Stimulated activated CD8-positive, alpha-beta memory T cell treated with anti-CD3 and anti-CD28 coated beads, Interleukin-2, amount 100 ng/mL, for 1 hour (primary cell): Measurements from ENCODE around the gene ZDHHC22.

Experiments
- DNase-seq, 2 donors: peaks; one replicate each; pipeline ENCODE4 v3.0.0-alpha.2; 2020; ENCODE audit warnings: low read depth in 2 of 2

The ZDHHC22 gene

DNA sequence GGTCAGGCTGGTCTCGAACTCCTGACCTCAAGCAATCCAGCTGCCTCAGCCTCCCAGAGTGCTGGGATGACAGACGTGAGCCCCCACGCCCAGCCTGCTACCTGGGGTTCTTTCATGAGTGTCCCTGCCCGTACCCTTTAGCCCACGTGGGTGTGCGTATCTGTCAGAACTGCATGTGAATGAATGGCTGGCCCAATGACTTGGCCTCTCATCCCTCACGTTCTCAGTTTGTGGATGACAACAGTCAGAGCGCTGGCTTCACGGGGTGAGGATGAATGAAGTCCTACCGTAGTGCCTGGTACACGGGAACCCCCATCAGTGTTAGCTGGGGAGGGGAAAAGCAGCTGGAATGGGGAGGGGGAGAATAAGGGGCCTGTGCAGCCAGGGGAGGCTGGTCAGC is 16.1 kb upstream of the ZDHHC22 start:
- DNase-seq: no peak

DNA sequence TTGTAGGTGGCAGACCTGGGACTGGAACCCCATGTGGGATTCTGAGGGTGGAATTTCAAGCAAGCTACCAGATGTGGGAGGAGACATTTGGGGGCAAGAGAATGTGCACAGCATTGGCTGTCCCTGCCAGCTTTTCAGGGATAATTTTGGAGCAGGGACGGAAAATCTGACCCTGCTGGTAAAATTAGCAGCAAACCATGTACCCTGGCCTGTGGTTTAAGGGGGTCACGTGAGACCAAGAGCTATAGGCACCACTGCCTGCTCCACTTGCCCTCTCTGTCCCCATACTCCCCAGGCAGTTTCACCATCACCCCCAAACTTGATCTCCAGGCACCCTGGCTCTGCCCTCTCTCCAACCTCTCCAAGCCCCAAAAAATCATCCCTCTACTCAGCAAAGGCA is 13.5 kb upstream of the ZDHHC22 start:
- no peak for DNase-seq

DNA sequence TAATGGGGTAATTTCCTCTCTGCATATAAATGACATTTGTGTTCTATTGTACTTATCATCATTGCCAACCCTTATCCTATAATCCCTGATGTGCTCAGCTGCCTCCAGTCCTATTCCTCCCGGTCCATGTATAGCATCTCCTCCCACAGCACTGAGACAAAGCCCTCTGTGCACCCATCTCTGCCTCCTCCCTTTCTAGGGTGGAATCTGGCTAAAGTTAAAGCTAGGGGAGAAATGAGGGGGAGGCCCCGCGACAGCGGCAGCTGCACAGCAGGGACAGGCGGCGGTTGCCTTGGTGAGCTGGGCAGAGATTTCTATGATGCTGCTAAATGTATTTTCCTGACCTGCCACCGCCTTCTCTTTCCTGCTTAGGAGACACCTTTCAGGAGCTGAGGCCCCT is 12.8 kb upstream of the ZDHHC22 start:
- DNase-seq: no peak

DNA sequence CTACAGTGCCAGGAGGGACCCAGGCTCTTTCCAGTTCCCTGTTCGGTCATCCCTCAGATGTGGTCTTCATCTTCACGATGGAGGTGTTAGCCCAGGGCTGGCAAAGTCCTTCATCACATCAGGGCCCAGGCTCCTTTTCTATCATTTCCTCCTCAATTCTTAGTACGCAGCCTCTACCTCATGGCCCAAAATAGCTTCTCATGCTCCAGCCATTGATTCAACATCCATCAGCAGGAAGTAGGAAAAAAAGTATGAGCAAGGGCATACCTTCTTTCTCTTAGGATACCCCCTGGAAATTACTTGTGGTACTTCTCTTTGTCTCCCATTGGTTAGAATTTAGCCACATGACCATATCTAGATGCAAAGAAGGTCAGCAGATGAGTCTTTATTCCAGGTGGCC is 12.2 kb upstream of the ZDHHC22 start:
- no peak for DNase-seq

DNA sequence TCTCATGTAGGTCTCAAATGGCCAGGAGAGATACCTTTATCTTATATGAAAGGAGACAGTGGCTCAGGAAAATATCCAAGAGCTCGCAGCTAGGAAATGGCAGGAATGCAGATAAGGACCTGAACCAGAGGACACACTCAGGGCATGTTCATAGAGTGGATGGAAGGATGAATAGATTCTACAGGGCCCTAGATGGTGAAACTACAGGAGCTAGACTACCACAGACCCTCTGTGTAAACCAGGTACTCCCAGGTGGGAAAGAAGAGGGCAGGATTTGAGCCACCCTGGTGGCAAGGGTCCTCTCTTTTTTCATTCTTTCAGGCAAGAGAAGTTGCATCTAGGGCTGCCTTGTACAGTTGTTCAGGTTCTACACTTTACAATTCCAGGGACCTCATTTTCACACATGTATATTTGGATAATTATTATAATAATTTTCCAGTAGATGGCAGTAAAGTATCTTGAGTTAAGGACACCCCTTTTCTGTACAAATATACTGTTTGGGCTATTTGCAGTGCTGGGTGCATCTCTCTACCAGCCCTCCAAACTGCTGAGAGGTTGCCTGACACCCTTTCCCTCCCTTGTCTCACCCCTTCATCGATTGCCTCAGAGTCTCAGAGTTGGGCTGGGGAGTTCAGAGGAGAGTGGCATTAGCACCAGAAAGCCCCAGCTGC is 10.5 kb upstream of the ZDHHC22 start:
- DNase-seq: no peak

DNA sequence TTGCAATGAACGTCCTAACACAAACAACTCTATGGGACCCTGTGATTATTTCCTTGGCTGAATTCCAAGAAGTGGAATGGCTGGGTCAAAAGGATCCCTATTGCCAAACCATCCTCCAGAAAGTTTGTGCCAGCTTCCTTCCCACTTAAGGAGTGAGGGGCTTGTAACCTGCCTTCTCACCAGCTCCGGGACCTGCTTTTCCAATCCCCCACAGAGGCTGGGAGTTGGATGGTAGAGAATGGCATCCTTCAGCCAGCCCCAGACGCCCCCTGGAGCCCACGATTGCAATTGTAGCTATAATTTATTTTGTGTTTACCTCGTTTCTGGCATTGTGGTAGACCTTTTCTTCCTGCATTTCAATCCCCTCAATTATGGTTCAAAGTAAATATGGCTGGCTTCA is 9.7 kb upstream of the ZDHHC22 start:
- no peak for DNase-seq

DNA sequence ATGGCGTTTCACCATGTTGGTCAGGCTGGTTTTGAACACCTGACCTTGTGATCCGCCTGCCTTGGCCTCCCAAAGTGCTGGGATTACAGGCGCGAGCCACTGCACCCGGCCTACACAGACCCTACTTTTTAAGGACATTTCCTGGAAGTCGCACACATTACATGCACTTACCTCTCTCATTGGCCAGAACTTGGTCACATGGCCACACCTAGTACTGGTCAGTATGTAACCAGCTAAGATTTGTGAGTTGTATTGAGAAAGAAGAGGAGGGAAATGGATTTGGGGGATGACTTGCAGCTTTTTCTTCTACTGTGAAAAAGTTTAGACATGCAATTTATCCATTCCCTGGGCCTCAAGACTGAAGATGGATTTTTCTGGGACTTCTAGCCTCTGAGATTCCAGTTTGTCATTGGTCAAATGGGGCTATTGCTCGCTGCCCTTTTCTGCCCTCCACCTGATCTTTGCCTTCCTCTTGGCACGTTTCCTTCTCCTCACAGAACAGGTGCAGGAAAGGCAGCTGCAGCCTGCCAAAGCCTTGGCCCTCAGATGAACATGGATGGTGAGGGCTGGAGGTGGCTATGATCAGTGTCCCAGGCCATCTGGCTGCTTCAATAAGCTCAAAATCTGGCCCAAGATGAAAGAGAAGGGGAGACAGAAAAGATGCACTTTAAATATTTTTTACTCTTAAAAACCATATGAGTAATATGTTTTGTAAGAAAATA is 7.1 kb upstream of the ZDHHC22 start:
- no peak for DNase-seq

DNA sequence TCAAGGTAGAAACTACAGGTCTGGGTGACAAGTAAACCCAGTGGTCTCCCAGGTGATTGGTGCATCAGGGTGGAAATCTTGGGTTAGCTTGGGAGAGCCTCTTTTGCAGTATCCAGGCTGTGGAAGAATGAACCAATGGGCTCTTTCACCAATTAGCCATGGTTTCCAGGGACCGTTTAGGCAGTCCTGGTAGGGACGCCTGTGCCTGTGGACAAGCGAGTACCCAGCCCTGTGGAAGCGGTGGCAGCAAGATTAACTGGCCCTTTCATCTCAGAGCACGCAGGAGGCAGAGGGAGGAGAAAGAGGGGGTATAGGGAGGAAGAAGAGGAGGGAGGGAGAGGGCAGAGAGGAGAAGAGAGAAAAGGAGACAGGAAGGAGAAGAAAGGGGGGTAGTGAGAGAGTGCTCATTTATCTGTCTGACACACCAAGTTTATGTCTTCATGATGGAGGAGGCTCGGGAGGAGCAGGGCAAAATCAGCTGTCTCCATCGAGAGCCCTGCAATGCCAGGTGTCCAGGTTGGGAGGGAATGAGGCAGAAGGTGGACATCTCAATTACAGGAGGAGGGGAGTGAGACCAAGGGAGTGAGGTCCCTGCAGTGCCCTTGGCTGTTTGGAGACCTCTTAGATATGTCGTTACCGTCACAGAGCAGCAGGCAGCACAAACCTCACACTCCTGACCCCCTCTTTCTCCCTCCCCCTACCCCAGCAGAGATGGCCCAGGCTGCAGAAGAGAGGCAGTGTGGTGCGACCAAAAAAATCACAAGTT is 4.6 kb upstream of the ZDHHC22 start:
- DNase-seq: no peak

DNA sequence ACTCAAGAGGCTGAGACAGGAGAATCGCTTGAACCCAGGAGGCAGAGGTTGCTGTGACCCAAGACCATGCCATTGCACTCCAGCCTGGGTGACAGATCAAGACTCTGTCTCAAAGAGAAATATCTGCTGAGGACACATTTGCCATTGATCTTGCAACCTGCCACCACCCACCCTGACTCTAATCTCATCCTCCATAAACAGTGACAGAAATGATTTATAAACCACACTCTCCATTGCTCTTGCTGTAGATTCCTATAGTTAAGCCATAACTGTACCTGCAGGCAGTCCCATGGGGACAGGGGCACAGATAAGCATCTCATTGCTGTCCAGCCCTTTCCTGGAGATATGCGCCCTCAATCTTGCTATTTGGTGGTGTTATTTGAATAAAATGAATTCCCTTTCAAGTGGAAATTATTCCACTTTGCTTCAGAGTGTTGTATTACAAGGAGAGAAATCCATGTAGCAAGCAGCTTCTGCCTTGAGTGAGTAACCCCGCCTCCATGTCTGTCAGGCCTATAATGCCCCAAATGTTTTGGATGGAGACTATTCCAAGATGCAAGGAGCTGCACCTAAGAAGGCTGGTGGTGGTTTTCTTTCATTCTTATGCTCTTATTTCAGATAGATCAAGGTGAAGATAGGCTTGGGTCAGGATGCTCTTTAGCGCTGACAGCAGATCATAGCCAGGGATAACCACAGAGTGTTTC is 3.0 kb upstream of the ZDHHC22 start:
- DNase-seq: no peak

DNA sequence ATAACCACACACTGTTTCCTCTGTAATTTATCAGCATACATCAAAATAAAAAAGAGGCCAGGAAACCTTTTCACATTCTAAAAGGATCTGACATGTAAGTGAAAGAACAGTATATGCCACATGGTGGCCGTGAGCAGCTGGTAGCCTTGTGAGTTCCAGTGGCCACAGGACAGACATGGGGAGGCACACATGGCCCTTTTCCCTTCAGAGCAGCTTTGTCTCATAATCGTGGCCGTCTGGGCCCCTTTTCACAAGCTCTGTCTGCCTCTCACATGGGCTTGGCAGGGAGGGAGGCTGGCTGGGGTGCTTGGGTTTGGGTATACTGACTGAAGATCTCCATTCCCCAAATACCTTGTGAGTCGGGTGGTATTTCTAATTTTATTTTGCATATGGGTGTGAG is 1.5 kb upstream of the ZDHHC22 start:
- no peak for DNase-seq

DNA sequence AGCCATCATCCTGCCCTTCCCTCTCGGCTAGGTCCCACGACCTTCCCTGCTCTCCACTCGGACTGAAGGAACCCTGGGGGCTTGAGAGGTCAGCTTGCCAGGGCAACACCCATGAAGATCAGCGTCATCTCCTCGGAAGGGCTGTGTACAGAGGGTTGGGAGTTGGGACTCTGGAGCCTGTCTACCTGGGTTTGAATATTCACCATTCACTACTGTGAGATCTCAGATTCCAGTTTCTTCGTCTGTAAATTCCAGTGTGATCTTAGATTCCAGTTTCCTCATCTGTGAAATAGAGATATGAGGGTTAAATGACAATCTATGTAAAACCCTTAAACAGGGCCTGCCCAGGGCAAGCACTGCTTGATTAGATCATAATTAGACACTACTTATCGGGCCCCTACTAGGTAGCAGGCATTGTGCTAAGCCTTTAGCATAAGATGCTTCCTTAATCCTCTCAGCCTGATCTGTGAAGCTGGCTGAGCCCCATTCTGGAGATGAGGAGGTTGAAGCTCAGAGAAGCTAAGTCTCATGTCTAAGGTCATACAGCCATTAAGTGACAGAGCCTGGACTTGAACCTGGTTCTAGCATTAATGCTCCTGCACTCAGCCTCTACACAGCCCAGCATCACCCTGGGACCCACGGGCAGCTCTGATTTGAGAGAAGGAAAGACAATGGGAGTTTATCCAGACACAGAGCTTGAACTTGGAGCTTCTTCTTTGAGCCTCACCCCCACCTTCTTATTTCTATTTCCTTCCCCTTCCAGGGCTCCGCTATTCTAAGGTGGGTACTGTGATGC is 612 bp upstream of the ZDHHC22 start:
- no peak for DNase-seq

DNA sequence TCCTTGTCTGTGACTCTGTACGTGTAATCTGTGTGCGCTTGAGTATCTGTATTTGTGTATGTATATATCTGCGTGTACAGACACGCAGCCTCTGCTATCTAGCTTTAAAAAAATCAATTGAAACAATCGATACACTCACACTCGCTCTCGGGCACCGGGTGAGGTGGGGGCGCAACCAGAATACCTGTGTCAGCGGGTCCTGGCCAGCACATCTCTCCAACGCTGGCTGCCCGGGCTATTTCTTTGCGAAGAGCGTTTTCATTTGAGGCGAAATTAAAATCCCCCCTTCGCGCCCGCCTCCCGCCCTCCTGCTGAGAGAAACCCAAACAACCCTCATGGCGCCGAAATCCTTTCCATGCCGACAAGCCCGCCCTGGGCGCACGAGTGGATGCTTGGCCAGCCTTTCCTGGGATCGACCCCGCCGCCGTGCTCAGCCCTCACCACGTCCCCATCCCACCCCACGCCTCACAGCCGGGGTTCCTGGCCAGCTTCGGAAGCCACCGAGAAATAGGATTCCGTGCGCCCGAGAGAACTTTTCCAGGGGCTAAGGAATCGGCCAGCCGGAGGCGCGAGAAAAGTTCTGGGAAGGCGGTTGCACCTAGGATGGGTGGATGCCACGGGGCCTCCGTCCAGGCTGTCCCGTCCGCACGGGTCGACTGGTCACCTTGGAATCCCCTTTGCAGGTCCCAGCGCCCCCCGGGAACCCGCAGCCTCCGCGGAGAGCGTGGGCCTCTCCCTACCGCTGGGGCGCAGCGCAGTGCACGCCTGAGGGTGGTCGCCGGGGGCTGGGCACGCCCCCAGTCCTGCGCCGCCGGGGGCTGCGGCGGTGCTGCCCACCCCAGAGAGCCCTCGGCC is 1.0 kb downstream of the ZDHHC22 start:
- DNase-seq: no peak

DNA sequence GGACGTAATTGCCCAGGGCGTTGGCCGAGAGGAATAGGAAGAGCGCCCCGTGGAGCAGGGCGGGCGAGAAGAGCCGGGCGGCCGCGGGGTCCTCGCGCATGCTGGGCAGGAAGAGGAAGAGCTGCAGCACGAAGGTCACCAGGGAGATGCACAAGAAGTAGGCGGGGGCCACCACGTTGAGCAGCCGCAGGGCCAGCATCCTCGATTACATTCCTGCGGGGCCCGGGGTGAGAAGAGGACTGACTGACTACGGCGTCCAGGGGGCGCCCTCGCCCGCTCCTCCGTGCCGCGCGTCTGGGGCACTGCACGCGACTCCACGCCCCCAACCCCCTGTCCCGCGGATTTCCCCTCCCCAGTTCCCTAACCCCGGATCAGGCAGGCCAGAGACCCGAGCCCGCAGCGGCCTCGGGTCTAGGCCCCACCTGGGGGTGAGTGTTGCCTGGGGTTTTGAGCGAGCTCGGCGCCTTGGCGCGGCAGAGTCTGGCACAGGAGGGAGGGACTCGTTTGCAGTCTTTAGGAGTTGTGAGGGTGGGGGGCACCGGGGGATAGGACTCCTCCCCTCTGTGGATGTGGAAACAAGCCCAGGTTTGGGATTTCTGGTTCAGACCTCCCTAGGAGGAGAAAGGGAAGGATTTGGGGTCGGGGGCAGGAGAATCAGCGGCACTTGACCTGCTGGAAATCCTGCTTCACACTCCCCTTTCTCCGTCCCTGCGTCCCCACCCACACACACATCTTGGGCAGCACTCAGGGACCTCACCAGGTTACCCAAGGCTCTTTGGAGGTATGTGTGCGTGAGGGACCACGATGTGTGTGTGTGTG is 1.8 kb downstream of the ZDHHC22 start:
- no peak for DNase-seq

DNA sequence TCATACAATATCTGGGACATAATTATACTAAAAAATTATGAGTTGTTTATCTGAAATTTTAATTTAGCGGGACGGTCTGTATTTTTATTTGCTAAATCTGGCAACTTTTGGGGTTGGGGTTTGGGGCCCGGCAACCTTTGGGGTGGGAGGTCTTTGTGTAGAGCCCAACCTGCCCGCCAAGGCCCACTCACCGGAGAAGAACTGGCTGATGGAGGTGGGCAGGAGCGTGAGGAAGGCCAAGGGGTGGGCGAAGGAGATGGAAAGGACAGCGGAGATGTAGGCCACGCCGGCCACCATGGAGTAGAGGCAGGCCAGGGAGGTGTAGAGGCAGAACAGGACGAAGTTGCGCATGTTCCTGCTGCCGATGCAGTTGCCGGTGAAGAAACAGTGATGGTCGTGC is 2.6 kb downstream of the ZDHHC22 start:
- no peak for DNase-seq

DNA sequence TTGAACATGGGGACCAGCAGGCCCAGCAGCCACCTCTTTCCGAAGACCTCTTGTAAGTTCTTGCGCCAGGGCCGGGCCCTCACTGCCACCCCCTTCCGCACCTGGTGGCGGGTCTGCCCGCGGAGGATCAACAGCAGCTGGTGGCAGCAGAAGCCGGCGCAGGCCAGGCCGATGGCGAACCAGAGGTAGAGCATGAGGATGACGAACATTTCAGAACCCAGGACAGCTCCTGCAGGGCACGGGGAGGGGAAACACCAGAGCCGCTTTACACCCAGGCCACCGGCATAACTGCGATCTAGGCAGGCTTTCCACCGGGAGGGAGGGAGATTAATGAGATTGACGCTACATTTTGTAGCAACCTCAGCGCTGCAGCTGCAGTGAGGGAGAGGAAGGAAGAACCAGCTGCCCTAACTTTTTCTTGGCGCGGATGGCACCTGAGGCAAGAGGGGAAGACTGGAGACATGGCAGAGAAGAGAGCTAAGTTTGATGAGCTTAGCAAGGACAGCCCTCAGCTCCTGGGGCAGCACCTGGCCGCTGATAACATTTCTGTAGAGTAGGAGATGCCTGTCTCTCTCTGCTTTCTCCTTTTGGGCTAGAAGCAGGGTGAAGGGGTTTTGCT is 7.8 kb downstream of the ZDHHC22 start:
- DNase-seq: no peak

DNA sequence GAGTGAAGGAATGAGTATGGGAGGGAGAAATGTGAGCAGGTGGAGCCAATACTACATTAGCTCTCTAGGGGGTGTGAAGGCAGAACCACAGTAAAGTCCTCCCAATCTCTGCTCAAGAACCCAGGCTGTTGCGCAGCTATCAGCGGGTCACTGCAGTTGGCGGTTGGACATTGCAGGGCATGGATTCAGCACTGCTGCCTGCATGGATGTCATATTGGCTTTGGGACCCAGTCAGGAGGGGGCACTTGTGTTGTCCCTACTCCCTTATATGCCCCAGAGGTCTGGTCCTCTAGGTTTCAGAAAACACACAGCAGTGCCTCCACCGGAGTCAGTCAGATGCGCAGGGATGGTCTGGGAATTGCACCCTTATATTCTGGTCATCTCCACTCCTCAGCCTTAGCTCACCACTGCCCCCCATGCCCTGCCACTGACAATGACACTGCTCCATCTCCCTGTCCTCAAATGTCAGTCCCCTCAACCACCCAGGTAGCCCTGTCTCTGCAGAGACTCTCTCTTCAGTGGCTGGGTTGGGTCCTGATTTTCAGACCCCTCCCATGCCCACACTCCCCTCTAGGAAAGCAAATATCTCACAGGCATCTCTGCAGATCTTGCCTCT is 9.6 kb downstream of the ZDHHC22 start:
- no peak for DNase-seq

DNA sequence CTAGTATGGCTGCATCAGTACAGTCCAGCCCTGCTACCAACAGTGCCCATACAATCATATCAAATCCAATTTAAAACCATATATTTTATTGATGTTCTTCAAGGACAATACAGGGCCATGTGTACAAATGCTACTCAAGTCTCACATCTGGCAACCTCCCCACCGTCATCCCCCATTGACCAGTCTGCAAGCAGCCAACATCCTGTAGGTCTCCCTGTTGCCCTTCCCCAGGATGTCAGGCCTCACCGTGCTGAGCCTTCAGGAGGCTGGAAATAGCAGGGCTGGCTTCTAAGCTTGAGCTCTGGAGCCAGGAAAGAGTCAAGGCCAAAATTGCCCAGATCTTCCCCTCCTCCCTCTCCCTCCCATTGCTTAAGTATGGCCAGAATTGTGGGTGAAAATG is 10.4 kb downstream of the ZDHHC22 start:
- no peak for DNase-seq

DNA sequence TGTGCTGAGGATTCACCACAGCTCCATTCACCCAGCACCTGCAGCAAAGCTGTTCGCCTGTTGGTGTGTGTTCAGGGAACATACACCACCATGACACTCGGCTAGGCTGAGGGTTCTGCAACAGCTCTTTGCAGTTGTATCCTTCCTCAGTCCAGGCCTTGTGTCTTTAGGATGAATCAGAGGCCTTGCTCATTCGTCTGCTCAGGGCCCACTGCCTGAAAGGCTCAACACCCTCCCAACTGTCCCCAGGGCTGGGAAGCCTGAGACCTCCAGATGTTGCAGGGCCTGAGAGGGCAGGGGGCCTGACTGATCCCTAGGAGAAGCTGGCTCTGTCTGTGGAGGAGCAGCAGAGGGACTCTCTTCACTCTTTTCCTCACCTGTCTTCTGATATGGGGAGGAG is 11.2 kb downstream of the ZDHHC22 start:
- no peak for DNase-seq

DNA sequence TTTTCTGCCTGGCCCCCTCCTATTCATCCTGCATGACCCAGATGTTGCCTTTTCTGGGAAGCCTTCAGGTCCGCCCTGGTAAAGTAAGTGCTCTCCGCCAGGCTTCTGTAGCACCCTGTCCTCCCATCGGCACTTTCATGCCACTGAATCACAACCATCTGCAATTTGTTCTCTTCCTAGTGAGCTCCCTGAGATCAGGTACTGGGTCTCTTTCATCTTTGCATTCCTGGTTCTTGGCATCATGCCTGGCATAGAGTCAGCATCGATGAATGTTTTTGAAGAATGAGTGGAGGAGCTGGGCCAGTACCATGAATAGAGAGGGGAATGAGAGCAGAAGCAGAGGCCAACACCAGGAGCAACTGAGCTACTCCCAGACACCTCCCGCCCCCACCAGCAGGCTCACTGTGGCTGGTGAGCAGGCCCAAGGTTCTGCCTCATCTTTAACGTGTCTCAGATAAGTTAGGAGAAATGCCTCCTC is 13.1 kb downstream of the ZDHHC22 start:
- DNase-seq: no peak
